ENCODE data around the gene FAM89B. TPM values are rescaled to one million over a fixed set of nuclear protein-coding genes. Genes with fewer than 3 reads are reported as not detected.

Gene FAM89B
- total and polyA plus RNA-seq, 3 donors from 2014 or later, result 25.8 to 63.2 (median 59.9) TPM

DNA sequence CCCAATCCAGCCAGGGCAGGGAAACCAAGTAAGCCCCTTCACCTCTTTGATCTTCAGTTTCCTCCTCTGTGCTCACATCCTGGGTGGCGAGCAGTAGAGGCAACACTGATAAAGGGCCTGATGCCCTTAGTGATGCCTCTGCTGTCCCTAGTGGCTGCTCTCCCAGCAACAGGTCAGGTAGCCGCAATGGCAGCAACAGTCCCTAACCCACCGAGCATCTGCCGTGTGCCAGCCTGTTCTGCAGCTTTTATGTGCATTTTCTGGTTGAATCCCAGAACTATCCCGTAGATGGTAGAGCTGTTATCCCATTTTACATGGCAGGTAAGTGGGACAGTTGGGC lies 42.2 kb upstream of the FAM89B start:
- H3K4me3 ChIP-seq, result no peak overlapping the region
- H3K9me3 ChIP-seq, result no peaks in the 10 kb centered on the region
- DNase-seq, result no peak
- WGBS, 2 donors, result 87 to 91% methylated on average over 4 to 5 of the region's 5 CpGs
- peaks cover 33% of the 10 kb centered on the region for H3K4me1 ChIP-seq
- no peaks in the 10 kb centered on the region for H3K27me3 ChIP-seq
- intact Hi-C loops (cut with DNase I; ENCODE audit: low total_unique reads), result no loop called here
- no peak for TF ChIP-seq POLR2A (IDR thresholded peaks at IDR 0.05)
- TF ChIP-seq, protein P1, sequence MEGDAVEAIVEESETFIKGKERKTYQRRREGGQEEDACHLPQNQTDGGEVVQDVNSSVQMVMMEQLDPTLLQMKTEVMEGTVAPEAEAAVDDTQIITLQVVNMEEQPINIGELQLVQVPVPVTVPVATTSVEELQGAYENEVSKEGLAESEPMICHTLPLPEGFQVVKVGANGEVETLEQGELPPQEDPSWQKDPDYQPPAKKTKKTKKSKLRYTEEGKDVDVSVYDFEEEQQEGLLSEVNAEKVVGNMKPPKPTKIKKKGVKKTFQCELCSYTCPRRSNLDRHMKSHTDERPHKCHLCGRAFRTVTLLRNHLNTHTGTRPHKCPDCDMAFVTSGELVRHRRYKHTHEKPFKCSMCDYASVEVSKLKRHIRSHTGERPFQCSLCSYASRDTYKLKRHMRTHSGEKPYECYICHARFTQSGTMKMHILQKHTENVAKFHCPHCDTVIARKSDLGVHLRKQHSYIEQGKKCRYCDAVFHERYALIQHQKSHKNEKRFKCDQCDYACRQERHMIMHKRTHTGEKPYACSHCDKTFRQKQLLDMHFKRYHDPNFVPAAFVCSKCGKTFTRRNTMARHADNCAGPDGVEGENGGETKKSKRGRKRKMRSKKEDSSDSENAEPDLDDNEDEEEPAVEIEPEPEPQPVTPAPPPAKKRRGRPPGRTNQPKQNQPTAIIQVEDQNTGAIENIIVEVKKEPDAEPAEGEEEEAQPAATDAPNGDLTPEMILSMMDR (IDR thresholded peaks at IDR 0.05), result no peak
- no peaks in the 10 kb centered on the region for H3K36me3 ChIP-seq (ENCODE audit: low read depth, missing control alignments)
- H3K27ac ChIP-seq, result peak overlapping the region in 1 of 2 donors; percentile 61

DNA sequence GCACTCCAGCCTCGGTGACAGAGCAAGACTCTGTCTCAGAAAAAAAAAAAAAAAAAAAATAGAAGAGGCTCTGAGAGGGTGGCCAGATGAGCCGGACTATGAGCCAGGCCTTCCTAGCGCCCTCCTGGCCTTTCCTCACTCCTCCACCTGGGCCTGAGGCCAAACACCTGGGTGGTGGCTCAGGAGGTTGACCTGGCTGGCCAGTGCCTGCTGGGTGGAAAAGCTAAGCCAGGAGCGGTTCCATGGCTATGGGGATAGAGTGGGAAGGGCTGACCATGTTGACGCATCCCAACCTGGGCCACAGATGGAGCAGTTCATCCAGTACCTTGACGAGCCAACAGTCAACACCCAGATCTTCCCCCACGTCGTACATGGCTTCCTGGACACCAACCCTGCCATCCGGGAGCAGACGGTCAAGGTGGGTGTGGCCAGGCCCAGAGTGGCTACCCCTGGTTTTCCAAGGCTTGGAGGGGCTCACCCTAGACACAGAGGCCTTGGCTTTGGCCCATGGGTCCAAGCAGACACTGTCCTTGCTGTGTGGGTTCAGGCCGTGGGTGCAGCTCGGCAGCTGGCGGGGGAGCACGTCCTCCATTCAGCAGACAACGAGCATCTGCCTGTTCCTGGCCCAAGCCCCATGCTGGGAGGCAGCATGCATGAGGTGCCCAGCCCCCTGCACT lies 39.8 kb upstream of the FAM89B start:
- H3K4me1 ChIP-seq, result peaks cover 44% of the 10 kb centered on the region
- H3K27me3 ChIP-seq, result no peaks in the 10 kb centered on the region
- H3K36me3 ChIP-seq (ENCODE audit: low read depth, missing control alignments), result no peaks in the 10 kb centered on the region
- H3K27ac ChIP-seq, result no peak overlapping the region
- no peak for DNase-seq
- intact Hi-C loops (cut with DNase I; ENCODE audit: low total_unique reads), result no loop called here
- no peaks in the 10 kb centered on the region for H3K9me3 ChIP-seq
- H3K4me3 ChIP-seq, result no peak overlapping the region
- TF ChIP-seq POLR2A (IDR thresholded peaks at IDR 0.05), result no peak
- TF ChIP-seq, protein P1 (IDR thresholded peaks at IDR 0.05), result no peak
- 61 to 80% methylated on average over 13 to 15 of the region's 15 CpGs for WGBS, 2 donors

DNA sequence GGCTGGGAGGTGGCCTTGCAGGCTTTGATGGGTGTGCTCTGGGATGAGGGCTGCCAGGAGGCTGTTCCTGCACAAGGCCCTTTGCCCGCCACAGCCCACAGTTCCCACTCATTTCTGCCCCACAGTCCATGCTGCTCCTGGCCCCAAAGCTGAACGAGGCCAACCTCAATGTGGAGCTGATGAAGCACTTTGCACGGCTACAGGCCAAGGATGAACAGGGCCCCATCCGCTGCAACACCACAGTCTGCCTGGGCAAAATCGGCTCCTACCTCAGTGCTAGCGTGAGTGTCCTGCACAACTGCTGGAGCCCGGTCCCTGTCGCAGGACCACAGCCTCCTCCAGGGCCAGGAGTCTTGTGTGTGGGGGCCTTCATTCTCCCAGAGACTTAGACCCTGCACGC lies 37.2 kb upstream of the FAM89B start:
- no peaks in the 10 kb centered on the region for H3K36me3 ChIP-seq (ENCODE audit: low read depth, missing control alignments)
- peaks cover 35% of the 10 kb centered on the region for H3K4me1 ChIP-seq
- WGBS, 2 donors, result 64 to 78% methylated on average over 5 to 9 of the region's 9 CpGs
- H3K9me3 ChIP-seq, result no peaks in the 10 kb centered on the region
- H3K4me3 ChIP-seq, result no peak overlapping the region
- TF ChIP-seq POLR2A (IDR thresholded peaks at IDR 0.05), result no peak
- TF ChIP-seq, protein P1 (IDR thresholded peaks at IDR 0.05), result no peak
- DNase-seq, result no peak
- no peaks in the 10 kb centered on the region for H3K27me3 ChIP-seq
- H3K27ac ChIP-seq, result no peak overlapping the region
- intact Hi-C loops (cut with DNase I; ENCODE audit: low total_unique reads), result no loop called here

DNA sequence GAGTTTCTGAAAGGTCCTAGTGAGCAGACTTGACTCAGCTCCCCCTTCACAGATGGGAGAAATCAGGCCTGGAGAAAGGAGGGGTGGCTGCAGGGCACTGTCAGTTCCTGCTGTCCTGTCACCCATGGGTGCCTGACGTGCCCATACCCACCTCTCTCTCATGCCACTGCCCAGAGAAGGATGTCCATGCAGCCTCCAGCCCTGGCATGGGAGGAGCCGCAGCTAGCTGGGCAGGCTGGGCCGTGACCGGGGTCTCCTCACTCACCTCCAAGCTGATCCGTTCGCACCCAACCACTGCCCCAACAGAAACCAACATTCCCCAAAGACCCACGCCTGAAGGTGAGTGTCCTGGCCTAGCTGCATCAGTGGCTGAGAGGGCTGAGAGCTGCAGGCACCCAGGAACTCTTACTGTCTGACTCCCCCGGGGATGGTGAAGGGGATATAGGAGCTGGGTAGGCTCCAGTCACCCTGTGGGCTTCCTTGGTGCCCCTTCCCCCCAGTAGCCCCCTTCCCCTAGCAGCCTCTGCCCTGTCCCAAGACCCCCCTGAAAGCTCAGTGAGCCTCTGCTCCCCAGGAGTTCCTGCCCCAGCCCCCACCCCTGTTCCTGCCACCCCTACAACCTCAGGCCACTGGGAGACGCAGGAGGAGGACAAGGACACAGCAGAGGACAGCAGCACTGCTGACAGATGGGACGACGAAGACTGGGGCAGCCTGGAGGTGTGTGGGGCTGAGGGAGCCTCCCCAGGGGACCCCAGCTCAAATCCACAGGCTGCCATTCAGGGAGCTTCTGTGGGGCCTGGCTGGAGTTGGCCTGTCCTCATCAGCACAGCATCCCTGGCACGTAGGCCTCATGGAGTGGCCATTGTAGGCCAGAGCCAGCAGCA lies 35.7 kb upstream of the FAM89B start:
- intact Hi-C loops (cut with DNase I; ENCODE audit: low total_unique reads), result no loop called here
- Histone ChIP-seq H3K4me1 (peaks cover 43% of the 10 kb centered on the region), H3K36me3 (ENCODE audit: low read depth, missing control alignments) (no peaks in the 10 kb centered on the region), H3K27me3 (no peaks in the 10 kb centered on the region), H3K27ac (no peak overlapping the region), H3K4me3 (no peak overlapping the region), H3K9me3 (no peaks in the 10 kb centered on the region)
- TF ChIP-seq, protein P1 (IDR thresholded peaks at IDR 0.05), result no peak
- no peak for TF ChIP-seq POLR2A (IDR thresholded peaks at IDR 0.05)
- no peak for DNase-seq
- 80 to 90% methylated on average over 10 to 12 of the region's 12 CpGs for WGBS, 2 donors
